COLO668 (cell line): ENCODE data around the gene EIF3D.
A peak's percentile ranks its signal among the peaks of the same experiment; 100 is the strongest.

Source experiments
- DNase-seq: peaks from one replicate; lab custom pipeline; 2025; ENCODE audit not compliant: unreplicated experiment; lab: John Stamatoyannopoulos, UW

The EIF3D gene

DNA sequence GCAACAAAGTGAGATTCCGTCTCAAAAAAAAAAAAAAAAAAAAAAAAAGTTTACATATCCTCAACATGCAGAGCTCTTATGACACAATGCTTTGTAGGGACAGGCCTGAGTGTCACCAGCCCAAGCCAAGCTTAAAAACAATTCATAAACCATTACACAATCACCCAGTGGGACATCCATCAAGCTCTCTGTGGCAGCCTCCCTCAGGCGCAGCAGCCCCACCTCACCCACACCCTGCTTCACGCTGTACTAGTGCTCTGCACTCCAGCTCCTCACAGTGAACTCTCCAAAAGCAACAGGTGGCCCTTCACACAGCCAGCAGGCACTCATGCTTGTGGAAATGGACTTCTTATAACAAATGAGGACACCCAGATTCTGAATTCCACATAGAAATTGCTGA is 18.6 kb downstream of the EIF3D start:
- no peak for DNase-seq

DNA sequence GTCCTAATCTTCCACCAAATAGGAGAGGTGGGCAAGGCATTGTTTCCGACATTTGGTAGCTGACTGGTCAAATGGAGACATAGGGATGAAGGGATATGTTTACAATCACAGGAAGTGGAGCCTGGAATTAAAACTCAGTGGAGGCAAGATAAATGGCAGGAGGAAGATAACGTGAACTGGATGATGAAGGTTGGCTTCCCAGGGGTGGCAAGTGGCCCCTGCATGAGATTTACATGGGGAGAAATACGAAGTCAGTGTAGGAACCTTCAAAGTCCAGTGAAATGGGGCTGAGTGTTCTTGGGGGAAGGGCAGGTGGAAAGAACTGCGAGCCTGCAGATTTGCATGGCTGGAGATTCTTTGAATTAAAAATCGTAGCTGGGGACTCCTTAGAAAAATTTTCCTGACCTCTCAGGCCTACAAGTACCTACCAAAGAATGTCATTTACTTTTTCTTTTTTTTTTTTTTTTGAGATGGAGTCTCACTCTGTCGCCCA is 21.4 kb downstream of the EIF3D start:
- DNase-seq: no peak

DNA sequence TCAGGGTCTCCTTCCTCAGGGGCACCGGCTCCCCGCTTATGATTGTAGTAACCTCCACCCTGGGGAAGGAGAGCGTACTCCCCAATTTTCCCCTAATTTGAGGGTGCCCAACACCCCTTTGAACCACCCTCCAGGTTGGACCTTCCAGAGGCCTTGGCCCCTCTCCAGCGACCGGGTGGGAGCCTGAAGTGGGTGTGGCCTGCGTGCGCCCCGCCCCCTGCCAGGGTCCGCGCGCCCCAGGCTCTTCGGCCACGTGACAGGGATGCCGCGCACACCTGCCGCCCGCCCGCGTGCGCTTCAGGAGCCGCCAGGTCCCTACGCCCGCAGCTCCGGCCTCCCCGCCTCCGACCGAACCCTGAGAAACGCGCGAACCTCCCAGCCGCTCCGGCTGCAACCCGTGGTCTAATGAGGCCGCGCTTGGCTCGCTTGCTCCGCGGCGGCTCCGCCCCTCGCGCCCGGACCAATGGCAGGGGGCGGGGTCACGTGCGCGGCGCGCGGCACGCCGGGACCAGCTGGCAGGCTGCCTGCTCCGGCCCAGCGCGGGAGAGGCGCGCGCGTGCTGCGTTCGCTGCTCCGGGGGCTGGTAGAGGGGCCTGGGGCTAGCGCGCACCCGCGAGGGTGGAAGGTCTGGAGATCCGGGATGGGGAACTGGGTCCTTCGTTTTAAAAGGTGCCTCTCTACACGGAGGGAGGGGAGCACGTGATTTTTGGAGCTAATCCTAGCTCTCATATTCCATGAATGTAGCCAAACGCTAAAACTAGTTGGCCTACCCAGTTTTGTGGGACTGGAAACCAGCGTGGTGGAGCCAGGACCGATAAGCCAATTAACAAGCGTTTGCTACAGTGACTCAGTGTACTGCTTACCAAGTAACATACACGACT is 22.1 kb downstream of the EIF3D start, which contains the start of gene FOXRED2:
FOXRED2 (minus strand) TSS at position 404 of the 881 bp plus-strand sequence. CDS start 618 bp downstream, outside the sequence.
- peak; percentile 96 for DNase-seq

DNA sequence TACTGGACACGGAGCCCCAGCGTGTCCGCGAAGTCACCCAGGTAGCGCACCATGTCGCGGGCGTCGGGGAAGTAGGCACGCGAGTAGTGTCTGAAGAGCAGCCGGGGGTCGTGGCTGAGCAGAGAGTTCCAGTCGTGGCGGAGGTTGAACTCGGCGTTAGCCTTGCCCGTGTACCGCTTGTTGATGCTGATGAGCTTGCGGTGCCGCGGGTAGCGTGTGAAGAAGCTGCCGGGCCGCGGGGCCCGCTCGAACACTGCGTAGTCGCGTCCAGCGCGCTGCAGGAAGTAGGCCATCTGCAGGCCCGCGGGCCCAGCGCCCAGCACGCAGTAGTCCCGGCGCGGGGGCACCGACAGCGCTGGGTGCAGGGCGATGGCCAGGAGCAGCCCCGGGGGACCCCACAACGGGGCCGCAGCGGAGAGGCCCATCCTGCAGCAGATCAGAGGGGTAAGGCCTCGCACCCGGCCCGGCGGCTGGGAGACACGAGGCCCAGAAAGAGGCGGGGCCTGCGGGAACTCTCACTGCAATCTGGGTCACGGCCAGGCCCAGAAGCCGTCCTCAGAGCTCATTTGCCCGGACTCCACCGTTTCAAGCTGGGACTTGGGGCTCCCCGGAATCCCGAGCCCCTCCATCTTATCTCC is 22.8 kb downstream of the EIF3D start:
- DNase-seq: no peak

DNA sequence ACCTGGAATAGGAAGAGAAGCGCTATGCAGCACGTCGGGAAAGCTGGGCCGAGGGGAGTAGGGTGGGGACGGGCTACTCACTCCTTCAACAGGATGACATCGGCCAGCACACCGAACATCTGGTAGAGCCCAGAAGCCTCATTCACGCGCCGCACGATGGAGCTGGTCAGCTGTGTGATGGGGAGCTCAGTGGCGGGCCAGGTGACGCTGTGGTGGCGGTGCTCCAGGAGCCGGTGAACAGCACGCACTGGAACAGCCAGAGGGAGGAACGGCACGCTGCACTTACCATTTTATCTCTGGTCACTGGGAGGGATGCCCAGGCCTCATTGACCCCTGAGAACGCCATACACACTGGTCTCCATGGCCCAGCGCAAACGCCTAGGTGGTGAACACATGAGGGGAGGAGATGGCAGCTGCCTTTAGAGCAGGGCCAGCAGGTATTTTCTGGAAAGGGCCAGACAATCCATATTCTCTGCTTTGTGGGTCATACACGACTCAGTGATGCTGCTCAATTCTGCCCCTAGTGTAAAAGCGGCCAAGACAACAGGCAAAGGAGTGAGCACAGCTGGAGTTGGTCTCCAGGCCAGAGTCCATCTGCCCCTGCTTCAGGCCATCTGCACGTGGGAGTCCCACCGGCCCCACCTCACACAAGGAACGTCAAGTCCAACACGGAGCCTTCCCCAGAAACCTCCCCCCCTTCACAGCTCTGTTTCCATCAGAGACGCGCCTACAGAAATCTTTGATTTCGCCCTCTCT is 30.9 kb downstream of the EIF3D start:
- no peak for DNase-seq

DNA sequence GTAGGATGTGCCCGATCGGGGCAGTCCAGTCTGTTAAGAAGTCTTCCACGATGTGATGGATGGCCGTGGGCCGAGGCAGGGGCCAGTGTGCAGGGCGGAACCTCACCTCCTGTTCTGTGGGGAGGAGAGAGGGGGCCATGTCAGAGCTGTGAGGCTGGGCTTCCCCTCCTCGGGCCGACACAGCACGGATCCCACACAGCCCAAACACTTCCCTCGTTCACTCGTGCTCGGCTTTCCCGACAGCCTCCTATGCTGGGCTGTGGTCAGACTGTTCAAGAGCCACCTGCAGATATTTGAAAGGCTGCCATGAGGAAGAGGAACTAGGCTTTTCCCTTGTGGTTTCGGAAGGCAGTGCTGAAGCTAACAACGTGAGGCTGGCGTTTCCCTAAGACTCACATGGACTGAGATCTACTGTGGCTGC is 35.3 kb downstream of the EIF3D start:
- DNase-seq: no peak

DNA sequence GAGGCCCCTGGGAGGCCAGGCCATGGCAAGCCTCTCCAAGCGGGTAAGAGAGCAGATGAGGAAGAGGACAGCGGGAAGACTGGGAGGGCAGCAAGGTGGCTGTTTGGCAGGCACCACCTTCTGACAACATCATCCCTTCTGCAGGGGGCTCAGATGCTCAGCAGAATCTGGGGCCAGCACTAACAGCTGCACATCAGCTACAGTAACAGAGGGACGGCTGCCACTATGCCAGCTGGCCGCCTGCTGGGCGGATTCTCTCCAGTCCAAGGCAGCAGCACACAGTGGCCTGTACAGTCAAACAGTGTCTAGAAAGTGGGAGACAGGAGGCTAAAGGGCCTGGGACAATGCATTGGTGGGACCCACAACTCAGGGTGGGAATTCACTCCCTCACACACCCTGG is 36.9 kb downstream of the EIF3D start:
- DNase-seq: no peak

DNA sequence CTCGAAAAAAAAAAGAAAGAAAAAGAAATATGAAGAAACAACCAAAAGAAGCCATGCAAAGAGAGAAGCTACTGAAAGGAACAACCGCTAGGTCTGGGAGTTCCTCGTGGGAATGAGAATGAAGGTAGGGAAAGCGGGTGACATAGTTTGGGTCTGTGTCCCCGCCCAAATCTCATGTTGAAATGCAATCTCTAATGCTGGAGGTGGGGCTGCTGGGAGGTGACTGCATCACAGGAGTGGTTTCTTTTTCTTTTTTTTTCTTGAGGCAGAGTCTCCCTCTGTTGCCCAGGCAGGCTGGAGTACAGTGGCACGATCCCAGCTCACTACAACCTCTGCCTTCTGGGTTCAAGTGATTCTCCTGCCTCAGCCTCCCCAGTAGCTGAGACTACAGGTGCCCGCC is 37.8 kb downstream of the EIF3D start:
- no peak for DNase-seq

DNA sequence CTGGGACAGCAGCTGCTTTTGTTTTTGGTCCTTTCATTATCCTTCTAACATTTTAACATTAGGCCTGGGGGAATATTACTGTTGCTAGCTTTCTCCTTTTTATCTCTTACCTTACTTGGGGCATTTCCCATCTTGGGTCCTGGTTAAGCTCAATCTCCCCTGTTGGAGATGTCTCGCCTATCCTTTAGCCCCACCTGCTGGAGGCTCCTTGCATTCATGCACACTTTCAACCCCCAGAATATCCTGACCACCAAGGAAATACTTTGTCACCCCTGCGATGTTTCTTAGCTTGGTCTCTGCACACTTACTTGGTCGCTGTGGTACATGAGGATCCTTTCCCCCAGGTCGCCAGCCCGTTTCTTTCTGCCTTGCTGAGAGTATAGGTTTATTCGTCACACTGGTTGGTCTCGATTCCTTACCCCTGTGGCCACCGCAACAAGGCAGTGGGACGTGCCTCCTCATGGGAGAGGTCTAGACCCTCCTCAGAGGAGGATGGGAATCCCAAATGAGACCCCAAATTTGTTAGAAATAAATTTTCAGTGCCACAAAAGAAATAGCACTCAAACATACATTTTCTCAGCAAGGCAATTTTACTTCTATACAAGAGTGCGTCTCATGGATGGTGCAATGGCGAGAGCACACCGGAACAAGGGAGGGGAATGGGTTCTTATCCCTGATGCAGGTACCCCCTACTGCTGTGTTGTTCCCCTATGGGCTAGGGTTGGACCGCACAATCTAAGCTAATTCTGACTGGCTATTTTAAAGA is 42.2 kb downstream of the EIF3D start:
- DNase-seq: peak; percentile 50

DNA sequence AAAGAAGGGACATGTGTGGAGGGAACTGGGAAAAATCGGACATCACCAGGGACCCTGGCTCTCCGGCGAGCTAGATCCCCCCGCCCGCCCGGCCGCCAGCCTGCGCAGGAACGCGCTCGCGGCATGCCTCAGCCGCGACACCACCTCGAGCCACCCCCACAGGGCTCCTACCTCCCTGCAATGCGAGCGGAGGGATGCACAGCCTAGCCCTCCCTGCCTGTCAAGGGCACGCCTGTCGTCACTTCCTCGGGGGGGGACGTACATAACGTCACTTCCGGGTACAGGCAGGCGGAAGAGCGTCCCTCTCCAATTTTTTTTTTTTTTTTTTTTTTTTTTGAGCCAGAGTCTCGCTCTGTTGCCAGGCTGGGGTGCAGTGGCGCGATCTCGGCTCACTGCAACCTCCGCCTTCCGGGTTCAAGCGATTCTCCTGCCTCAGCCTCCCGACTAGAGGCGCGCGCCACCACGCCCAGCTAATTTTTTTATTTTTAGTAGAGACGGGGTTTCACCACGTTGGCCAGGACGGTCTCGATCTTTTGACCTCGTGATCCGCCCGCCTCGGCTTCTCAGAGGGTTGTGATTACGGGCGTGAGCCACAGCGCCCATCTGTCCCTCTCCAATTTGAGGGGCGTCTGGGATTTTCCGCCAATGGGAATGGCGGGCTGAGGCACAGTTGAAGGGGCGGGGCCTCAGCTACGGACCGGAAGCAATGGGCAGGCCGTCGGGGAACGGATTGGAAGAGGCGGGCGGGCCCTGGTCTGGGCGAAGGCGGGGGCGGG is 47.4 kb downstream of the EIF3D start, which contains the start of gene TXN2:
TXN2 (minus strand) TSS at position 248 of the 776 bp plus-strand sequence. CDS start 803 bp downstream, outside the sequence.
- DNase-seq: peak; percentile 97

DNA sequence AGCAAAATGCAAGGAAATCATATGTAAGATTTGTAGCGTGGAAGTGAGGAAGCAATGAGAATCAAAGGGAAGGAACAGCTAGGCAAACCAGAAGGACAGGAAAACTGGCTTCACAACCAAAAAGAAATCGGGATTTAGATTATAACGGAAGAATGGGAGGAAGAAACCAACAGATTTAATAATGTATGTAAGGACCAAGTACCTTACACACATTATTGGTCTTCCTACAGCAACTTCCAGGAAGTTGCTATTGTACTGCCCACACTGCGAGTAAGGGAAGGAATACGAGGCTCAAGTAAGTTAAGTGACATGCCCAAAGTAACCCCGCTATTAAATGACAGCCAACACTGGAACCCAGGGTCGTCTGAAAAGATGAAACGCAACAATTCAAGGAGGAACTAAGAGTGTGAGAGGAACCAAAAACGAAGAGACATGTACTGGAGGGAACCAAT is 48.0 kb downstream of the EIF3D start:
- no peak for DNase-seq

DNA sequence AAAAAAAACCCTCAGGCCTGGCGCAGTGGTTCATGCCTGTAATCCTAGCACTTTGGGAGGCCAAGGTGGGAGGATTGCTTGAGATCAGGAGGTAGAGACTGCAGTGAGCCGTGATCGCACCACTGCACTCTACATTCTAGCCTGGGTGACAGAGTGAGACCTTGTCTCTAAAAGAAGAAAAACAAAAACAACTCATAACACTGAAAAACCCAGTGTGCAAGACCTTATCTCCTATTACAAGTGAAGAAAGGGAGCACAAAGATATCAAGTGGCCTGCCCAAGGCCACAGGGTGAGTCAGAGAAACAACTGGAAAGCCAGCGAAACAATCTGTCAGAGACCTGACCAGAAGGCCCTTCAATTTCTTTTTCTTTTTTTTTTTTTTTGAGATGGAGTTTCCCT is 50.0 kb downstream of the EIF3D start:
- no peak for DNase-seq

DNA sequence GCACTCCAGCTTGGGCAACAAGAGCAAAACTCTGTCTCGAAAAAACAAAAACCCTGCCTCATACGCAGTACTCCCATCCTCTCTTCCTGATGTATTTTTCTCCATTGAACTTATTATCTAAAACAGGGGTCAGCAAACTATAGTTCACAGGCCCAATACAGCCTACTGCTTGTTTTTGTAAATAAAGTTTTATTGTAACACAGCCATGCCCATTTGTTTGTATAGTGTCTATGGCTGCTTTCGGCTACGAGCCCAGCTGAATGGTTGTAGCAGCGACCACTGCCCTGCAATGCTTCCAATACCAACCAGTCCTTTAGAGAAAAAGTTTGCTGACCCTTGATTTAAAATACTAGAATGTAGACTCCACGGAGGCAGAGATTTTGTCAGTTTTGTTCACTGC is 53.6 kb downstream of the EIF3D start:
- no peak for DNase-seq

DNA sequence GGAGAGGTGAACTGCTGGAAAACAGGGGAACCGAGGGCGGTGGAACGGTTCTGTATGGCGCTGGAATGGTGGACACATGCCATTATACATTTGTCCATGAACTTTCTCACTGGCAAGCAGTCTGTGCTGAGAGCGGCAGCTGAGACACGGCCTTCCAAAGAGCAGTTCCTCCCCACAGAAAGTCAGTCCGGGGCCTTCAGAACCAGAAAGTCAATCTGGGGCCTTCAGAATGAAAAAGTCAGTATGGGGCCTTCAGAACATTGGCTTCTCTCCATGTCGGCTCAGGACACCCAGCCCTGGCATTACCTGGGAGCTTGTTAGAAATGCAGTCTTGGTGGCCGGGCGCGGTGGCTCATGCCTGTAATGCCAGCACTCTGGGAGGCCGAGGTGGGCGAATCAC is 56.3 kb downstream of the EIF3D start:
- DNase-seq: no peak

DNA sequence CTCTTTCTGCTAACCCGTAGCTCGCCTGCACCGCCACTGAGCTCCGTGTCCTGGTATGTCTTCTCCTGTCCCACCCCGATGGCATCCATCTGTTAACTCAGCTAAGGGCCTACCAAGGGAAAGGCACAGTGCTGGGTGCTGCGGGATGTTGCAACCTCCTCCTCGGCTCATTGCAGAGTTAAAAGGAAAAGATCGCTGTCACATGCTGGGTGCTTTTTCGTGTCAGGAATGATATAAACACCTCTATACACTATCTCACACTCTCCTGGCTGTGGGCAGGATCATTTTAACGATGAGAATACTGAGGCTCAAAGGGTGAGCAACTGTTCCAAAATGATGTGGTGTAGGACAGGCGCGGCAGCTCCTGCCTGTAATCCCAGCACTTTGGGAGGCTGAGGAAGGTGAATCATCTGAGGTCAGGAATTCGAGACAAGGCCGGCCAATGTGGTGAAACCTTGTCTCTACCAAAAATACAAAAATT is 57.6 kb downstream of the EIF3D start:
- DNase-seq: no peak

DNA sequence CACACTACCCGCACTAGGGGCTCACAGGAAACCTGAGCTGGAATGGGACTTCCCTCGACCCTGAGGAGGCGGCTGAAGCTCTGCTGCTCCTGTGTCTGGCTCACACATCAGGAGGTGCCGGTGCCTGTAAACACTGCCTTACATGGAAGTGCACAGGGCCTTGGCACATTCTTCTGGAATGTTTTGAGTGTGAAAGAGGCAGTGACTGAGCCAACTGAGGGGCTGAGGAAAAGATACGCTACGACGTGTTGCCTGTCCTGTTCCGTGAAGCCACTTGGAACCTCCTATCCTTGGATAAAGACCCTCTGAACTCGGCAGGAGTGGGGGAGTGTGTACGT is 58.0 kb downstream of the EIF3D start:
- DNase-seq: no peak

DNA sequence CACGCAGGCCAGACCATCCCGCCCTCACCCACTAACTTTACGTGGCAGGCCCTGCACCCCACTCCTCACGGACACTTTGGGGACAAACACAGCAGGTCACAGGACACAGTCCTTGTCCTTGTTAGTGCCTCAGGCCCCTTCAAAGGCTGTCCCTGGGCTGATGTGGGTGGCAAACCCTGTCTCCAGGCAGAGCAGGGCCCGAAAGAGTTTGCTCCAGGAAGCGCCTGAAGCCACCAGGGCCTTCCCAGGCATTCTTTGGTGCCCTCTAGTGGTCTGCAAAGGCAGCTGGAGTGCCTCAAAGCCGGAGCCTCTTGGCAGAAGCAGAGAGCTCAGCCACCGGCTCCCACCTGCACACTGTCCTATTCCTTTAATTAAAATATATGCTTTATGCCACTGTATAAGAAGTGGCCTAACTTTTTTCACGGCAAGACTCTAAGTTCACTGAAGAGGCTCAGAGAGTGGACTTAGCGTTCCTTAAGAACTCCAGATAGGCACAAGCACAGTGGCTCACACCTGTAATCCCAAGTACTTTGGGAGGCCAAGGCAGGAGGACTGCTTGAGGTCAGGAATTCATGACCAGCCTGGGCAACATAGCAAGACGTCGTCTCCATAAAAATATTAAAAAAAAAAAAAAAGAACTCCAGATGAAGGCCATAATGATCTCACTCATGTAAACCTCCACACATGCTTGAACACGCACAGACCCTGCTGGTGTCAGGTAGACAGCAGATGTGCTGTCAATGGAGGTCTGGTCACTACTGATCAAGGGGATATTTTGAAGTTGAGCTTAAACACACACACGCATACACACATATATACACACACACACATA is 58.6 kb downstream of the EIF3D start:
- peak; percentile 75 for DNase-seq

DNA sequence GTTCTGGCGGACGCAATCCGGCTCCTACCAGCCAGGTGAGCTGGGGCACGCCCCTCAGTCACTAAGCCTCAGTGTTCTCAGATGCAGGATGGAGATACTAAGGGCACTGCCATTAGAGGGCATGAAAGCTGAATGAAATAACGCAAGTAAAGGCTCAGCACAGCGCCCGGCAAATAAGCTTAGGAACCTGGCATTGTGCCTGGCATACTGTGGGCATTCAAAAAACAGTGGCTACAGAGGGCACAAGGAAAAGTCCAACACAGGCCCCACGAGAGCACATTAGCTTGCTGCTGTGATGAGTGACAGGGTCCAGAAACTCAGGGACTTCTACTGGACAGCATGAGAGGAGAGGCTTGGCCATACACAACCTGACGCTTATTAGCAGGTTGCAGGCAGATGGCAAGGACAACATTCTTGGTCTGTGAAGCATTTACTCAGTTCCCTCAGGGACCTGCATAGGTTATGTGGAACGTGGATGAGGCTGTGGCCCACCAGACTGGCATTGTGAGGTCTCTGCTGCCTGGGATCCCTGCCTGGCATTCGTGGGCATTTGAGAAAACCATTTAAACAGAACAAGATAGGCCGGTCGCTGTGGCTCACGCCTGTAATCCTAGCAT is 59.8 kb downstream of the EIF3D start:
- DNase-seq: no peak
